GM12891 (cell line): ENCODE measurements around the gene FAXC.

Experiments
- PAX5 ChIP-seq: IDR thresholded peaks from 2 replicates; pipeline ENCODE4 v1.6.1; 2011; ENCODE audit warnings: low read length, moderate library complexity, mild to moderate bottlenecking; ENCODE audit not compliant: insufficient read depth, severe bottlenecking
- POLR2A ChIP-seq: IDR thresholded peaks from 2 replicates; pipeline ENCODE4 v1.6.1; 2011; ENCODE audit warnings: low read depth, low read length, control low read depth
- POLR2AphosphoS5 ChIP-seq: IDR thresholded peaks from 2 replicates; pipeline ENCODE4 v1.6.1; 2011; ENCODE audit warnings: low read depth, low read length, control low read depth
- POU2F2 ChIP-seq: IDR thresholded peaks from 2 replicates; pipeline ENCODE4 v1.6.1; 2011; ENCODE audit warnings: low read depth, mild to moderate bottlenecking, control low read depth, low read length, moderate library complexity
- TAF1 ChIP-seq: IDR thresholded peaks from 2 replicates; pipeline ENCODE4 v1.6.1; 2011; ENCODE audit warnings: low read depth, low read length, control low read depth

GRCh38 chr6:99297006-99297405, 52.5 kb downstream of the FAXC start:
- no peak for TF ChIP-seq POLR2A
- no peak for TF ChIP-seq POLR2AphosphoS5
- no peak for TF ChIP-seq TAF1
- TF ChIP-seq PAX5: no peak
- no peak for TF ChIP-seq POU2F2
